NCI-H2171 (cell line): Measurements from ENCODE around the gene ZNF687.

Source experiments
- DNase-seq: peaks from one replicate; lab custom pipeline; 2025; lab: John Stamatoyannopoulos, UW

ZNF687 gene

DNA sequence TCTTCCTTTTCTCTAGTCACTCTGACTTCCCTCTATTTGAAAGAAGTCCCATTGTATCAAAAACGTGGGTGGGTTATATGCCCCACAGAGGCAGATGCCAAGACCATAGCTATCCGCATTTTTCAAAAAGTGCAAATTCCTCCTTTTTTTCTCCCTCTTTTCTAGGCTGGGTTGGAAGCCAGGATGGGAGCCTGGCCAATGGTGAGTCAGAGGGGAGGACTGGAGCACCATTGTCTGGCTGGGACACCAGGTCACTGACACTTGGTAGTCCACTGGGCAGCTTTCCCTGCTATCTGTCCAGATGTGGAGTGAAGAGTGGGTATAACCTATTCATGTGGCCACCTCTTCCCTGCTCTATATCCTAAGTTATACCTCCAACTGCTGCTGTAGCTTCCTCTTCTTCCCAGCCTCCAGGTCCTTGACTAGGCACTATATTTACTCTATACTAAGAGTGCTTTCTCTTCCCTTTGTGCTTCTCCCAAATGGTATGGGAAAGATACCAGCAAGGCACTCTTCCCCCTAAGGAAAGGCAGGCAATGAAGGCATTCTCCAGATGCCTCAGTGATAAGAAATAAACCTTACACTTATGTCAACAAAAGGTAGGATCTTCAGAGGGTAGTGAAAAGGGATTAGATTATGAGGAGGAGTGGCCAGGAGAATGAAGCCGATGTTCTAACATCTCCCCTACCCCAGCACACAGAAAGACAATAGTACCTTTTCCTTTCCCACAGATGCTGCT lies 32.2 kb downstream of the ZNF687 start:
- no peak for DNase-seq

DNA sequence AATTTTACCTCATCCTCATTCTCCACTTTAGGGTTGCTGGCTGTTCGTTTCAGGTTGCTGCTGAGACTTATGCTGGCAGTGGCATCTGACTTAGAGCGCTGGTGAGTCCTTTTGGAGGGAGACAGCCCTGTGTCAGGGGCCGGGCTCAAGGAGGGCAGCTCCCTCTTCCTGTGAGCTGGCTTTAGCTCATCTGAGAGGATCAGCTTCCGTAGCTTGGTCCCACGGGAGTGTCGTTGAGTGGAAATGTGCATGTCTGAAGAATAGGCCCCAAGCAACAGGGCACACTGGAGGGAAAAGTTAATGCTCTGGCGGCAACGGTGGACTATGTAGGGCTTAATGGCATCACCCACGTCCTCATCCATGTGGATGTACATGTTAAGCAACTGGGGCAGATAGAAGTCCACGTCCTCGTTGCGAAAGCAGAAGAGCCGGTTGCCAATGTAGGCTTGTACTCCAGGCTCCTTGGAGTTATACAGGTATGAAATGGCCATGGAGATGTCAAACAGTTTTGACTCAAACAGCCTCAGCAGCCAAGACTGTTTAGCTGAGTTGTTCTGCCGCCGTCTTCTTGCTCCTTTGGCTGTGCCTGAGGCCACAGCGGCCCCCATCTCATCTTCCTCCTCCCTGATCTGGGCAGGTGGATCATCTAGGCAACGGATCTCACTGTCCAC lies 33.6 kb downstream of the ZNF687 start:
- DNase-seq, result no peak

DNA sequence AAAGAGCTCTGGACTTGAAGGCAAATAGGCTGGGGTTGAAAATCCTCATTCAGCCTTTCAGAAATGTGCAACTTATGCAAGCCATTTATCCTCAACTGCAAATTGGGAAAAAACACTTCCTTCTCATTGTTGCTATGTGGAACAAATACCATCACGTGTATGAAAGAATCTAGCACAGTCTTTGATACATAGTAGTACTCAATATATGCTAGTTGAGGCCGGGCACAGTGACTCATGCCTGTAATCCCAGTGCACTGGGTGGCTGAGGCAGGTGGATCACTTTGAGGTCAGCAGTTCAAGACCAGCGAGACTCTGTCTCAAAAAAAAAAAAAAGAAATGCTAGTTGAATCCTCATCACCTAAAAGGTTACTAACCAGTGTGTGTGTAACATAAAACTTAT lies 36.9 kb downstream of the ZNF687 start:
- DNase-seq, result no peak

DNA sequence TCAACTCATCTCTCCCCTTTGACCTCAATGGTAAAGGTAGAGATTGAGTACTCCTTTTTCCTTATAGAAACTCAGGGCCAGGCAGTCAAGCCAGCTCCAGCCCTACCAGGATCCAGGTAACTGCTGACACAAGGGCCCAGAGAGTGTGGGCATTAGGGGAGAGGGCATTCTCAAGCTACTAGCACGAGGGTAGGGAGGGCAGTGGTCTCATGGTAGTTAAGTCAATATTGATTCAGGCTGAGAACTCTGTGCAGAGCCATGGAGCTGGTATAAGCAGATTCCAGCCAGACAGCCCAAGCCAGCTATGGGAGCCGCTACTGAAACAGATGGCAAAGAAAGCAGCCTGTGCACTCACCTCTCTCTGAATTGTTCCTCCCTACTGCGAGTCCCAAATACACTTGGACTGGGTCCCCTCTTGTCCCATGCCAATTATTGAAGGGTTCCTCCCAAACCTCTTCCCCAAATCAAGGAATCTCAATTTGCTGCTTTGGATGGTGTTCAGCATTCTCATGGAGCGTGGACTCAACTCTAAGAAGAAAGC lies 42.4 kb downstream of the ZNF687 start:
- no peak for DNase-seq

DNA sequence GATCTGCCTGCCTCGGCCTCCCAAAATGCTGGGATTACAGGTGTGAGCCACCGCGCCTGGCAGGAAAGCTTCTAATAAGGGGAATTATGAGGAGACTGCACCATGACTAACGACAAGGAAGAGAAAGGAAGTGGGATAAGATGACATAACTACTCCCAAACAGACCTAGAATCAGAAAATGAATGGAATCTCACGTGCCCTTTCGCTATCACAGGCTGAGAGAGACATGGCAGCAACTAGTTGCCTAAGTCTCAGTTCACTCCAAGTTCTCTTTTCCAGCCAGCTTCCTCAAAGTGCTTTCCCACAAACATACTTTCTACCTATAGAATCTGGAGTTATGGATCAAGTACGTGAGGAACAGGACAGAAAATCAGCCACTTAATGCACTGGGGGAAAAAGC lies 43.1 kb downstream of the ZNF687 start:
- DNase-seq, result no peak

DNA sequence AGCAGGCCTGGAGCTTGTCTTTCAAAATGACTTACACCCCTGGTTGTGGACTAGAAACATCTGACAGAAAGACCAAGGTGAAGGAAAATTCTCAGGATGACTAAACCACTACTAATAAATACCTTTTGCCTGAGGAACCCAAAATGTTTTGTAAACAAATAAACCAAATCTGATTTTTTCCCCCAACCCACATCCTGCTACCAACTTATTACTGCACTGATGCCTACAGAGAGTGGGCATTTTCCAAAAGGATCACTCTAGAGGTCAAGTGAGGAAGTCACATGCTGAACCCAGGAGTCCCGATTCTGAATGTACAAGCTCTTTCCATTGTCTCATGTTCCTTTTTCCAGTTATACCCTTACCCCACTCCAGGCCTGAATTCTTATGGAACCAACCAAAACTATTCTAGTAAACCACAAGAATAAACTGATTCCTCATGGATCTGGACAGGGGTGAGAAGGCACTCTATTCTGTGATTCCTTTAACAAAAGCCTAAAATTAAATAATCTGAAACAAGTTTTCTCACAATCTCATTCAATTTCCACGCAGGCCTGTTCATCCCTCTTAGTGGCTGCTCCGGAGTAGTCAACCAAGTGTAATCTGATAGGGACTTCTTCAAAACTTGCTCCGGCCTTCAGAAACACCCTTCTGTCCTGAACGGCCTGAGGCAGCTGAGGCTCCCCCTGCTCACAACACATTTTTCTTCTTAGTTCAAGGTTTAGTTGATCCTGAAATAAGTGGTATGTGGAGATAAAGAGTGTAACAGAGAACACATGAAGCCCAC lies 43.7 kb downstream of the ZNF687 start:
- DNase-seq, result no peak

DNA sequence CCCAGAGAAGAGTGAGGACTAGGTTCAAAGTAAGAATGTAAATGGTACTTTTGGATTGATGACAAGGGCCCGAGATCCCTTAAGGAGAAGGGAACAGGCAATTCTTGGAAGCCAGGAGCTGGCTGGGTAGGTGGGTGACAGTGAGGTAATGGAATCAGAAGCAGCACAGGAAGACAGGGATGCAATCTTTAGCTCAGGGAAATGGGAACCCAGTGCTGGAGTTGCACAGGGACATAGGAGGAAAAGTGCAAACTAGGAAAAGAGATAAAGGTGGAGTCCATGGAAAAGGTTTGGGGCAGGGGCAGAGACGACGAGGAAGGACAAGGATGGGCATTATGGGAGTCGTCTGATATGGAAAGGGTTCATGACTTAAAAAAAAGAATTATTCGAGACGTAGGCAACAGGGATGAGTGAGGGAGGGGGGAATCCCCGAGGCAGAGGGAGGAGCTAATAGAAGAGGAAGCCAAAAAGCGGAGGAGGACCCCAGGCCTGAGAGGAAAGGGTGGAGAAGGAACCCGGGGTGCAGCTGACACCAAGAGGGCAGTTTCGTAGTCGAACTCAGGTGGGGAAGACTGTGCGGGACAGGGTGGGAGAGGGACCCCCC lies 44.6 kb downstream of the ZNF687 start:
- peak; percentile 19 for DNase-seq

DNA sequence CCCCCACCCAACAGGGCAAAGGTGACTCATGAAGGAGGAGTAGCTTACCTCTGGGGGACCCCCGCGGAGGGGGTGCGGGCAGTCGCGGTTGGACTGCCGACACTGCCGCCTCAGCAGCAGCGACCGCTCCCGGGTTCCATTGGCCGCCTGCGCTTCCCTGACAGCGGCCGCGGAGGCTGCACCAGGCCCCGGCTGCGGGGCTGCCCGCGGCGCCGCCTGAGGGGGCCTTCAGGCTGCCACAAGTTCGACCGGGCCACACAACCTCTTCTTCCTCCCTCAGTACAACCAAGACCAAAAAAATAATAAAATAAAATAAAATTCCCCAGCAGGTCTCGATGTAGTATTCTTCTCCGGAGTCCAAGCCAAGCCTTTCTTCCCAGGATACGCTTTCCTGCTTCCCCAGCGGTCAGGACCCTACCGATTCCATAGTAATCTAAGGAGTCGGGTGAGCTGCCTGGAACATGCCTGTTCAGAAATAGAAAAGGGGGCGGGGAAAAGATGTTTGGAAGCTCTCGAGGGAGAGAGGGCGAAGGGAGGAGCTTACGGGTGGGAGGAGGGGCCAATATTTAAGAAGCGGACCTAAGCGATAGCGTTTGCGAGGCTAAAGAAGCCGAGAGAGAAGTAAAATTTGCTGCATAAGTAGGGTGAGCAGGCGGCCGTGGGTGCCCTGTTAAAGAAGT lies 45.3 kb downstream of the ZNF687 start, which contains the start of gene PI4KB:
PI4KB (minus strand) TSS at position 194 of the 680 bp plus-strand sequence. CDS start 10,935 bp downstream, outside the sequence.
- DNase-seq, result peak; percentile 98

DNA sequence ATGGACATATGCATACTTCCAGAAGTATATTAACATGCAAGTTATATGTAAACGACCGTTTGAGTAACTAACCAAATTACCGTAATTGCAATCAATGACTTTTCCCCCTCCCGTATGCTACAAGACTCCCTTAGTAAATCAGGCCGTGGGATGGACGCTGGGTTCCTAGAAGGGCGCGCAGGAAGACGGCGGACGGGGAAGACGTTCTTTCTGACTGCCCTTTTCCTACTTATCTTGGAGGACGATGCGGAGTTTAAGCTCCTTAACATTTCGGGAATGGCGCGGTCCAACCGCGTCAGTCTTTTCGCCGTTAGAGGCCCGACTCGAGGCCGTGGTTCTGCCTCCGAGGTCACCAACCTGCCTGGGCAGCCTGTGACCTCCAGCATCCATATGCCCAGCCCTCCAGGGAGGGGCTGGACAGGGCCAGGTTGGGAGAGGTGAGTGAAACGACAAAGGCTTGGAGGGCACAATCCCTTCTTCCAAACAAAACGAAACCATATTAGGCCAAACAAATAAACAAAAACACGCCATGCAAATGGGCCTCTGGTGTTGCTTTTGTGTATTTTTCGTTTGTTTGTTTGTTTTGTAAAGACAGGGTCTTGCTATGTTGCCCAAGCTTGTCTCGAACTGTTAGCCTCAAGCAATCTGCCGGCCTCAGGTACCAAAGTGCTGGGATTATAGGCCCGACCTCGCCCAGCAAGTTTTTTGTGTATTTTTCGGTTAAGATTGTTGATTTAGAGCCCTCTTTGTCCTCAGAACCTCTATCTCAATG lies 46.0 kb downstream of the ZNF687 start:
- no peak for DNase-seq

DNA sequence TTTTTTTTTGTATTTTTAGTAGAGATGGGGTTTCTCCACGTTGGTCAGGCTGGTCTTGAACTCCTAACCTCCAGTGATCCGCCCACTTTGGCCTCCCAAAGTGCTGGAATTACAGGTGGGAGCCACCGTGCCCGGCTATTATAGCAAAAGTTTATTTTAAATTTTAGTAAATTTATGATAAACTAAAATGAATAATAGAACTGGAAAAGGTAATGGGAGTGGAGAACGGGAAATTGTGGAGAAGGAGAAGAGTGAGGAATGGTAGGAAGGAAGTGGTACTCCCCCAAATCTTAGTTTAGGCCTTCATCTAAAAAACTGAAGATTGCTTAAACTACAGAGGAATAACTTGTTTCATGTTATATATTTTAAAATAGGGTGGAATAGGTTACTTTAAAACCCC lies 52.7 kb downstream of the ZNF687 start:
- no peak for DNase-seq

DNA sequence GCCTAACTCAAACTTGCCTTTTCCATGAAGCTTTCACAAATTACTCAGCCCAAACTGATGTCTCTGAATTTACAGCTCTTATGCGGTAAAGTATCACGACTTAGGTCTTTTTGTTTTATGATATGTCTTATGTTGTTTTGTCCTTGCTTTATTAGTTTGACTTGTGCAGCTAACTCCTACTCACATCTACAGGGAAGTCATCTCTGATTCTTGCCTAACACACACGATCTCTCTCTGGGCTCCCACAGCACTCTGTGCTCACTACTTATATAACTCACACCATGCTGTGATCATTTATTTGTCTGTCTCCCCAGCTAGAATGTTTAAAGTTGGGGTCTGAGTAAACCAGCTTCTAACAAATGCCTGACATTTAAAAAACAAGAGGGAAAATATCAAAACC lies 54.5 kb downstream of the ZNF687 start:
- DNase-seq, result no peak

DNA sequence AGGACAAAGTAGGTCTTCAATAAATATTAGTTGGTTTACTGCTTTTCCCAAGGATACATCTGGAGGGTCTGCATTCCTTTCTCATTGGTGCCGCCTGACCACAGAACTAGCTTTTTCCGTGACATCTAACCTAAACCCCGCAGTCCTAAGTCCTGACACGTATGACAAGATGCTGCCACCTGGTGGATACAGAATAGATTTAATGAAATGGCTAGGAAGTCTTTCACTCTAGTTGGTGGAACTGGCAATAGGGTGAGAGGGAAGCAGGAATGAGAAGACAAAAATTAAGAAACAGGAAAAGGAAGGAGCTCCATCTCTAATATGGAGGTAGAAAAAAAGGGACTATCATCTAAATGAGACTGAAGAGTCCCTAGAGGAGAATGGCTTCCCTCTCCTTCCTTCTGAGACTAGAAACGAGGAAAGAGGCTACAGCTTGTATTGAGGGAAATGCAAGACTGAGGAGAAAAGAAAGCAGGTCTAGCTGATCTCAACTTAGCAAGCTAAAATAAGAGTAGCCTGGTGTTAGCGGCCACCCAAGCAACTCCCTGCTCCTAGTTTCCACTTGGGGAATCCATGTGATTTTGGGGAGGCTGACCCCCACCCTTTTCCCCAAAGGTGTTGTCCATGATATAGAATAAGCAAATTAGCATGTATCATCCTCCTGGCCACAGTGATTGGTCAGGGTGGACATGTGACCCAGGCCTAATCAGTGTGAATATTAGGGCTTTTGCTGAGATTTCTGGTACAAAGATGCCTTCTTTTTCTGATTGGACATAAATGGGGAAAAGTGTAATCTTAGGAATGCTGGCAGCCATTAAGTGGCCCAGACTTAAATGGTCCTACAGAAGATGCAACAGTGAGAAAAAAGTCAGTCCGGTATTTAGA lies 59.0 kb downstream of the ZNF687 start:
- peak; percentile 60 for DNase-seq
